Stimulated activated CD4-positive, alpha-beta T cell treated with anti-CD3 and anti-CD28 coated beads, Interleukin-1b, Interleukin-23, amount 100 ng/mL, for 24 hours (primary cell): Measurements from ENCODE around the gene PPM1L.

ENCODE experiments used
- DNase-seq, 4 experiments: peaks; one replicate each; pipeline ENCODE4 v3.0.0-alpha.2; 2020; ENCODE audit warnings: low read depth in 4 of 4, low spot score in 1 of 4

Gene PPM1L

DNA sequence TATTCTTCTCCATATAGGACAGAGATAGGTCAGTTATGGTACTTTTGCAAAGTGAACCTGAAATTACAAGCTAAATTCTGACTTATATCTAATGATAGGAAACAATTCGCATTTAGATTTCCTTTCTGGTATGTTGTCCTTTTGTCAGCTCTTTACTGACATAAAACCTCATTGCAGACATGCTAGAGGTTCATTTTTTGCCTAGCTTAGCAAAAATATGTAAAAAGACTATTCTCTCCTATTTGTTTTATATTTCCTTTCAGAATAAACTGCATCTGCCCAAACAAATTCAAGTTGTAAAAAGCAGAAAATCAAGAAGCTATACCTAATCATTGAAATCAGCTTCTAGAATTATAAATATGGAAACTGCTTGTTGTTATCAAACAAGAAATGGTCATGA, 168.7 kb downstream of the PPM1L start:
- no peak for DNase-seq

DNA sequence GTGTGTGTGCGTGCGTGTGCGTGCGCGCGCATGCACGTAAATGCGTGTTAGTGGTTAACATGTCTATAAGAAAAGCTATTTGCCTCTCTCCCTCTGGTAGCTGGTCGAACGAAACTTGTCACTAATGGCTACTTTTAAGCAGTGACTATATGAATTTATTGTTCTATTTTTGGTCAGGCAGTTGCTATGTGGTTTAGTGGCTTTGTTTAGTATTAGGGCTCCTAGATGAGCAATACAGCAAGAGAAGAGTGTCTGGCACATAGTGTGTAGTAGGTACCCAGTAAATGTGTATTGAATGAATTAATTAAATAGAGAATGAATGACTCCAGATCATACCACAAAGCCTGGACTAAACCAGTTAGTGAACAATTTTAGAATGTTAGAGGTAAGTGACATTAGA, 171.6 kb downstream of the PPM1L start:
- no peak for DNase-seq

DNA sequence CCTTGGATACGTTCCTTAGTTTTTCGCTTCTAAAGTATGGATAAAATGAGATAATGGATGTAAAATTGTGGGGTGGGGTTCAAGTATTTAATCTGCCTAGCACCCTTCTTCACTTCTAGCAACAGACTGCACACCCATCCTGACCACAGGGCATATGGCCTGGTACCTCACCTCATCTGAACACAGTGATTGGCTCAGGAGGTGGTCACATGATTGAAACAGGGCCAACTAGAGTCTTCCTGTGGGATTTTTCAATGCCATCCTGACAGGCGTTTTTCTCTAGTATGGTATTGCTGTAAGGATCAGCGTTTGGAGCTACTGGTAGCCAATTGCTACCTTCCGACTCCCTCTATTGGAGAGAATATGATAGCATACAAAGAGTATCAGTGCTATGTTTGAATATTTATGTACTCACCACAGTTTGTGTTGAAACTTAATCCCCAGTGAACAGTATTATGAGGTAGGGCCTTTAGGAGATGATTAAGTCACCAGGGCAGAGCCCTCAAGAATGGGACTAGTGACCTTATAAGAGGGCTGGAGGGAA, 172.2 kb downstream of the PPM1L start:
- no peak for DNase-seq

DNA sequence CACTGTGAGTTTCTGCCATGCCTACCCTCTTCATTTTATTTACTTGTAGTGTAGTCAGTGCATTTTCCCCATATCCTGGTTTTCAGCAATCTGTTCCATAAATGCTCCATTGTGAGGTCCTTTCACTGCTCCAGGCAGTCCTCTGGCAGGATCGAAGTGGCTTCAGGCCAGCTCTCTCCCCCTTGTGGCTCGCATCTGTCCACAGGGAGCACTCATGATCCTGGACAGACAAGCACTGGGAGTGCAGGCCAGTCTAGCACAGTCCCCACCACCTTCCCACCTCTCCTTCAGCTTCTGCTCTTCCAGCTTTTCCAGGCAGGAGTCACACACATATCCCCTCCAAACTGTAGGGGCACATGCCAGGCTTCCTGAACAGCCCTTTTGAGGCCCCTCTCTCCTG, 173.6 kb downstream of the PPM1L start:
- DNase-seq: no peak

DNA sequence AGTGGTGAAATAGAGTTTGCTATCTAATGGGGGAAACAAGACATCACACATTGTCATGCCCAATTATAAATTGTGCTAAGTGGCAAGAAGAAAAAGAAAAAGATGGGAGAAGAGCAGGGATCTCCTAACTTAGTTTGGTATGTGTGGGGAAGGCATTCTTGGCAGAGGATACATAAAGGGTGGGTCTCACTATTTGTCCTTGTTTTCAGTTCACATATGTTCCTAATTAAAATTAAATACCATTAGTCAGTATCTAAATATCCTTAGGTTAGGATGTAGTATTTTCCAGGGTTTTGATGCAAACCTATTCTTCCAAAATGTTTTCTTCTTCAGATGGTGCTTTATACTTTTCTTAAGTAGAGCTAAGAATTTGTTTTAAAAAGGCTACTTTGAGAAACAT, 175.4 kb downstream of the PPM1L start:
- no peak for DNase-seq

DNA sequence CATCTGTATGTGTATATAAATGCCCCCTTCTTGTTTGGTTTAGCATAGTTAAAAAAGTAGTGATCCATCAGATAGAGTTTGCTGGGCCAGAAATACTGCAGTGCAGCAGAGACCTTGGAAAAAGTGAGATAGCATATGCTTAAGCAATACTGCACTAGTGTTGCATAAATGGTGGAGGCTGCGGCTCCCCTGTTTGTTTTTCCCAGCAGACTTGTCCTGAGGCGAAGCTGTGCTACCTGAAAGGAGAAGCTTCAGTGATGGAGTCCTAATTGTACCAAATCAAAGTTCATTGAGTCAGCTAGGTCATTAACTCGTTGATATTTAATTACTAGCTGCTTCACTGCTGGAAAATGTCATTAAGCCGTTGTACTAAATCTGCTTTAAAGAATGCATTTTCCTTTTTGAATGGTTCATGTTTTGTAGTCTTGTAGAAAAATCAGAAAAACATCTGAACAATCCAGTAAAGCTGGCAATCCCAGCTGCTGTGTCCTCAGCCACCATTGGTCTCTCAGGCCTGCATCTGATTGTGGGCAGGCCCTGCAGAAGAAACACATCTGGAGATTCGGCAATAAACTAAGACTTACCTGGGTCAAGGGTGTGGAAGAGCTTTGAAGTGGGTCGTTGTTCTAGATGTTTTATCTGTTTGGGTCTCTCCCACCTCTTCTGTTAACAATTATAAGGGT, 179.5 kb downstream of the PPM1L start:
- no peak for DNase-seq

DNA sequence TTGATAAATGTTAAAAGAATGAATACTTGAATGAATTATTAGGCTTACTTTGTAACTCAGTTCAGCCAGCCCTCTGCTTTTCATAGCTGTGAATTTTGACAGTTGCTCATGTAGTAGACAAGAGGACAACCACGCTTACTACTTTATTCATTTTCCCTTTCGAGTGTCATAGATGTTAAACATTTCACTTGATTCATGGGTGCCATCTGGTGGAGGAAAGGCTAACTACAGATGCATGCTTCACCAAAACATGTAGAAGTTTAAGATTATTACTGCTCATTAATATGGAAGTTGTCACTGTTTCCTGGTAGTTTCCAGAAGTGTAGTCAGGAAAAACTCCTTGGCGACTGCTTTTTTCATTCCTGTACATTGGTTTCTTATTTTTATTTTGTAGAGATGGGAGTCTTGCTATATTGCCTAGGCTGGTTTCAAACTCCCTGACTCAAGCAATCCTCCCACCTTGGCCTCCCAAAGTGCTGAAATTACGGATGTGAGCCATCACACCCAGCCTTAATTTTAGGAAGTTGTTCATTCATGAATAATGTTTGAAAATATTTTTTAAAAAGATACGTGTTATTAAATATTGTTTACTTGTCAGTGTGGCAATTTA, 186.0 kb downstream of the PPM1L start:
- peak; percentile 44 to 59 (median 50) for DNase-seq

DNA sequence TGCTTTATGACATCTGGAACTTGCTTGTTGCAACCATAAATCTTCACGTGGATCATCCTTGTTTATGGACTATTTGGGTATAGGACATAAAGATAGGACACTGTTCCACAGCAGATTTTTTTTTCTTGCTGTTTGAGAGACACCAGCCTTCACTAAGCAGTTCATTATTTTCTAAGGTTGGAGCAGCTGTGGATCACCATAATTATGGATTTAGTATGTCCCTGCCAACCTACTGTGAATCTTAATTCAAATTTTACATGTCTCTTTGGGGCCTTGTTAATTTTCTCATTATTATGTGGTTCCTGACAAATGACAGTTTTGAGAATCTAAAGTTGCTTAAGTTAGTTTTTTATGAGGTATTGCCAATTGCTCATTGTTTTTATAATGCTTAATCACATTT, 188.0 kb downstream of the PPM1L start:
- no peak for DNase-seq

DNA sequence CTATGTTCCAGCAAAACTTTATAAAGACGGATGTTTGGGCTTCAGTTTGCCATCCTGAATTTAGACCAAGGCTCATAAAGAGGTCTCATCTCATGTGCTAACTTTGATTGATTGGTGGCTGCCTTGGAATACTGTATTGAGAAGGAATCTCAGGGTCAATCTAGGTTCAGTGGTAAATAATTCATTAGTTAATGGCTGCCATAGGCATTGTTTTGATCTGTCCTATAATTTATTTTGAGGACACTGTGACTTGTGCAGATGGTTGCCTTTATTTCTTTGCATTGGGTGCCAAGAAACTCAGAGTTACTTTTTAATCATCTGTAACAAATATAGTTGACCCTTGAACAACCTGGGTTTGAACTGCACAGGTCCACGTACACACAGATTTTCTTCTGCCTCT, 189.3 kb downstream of the PPM1L start:
- DNase-seq: no peak

DNA sequence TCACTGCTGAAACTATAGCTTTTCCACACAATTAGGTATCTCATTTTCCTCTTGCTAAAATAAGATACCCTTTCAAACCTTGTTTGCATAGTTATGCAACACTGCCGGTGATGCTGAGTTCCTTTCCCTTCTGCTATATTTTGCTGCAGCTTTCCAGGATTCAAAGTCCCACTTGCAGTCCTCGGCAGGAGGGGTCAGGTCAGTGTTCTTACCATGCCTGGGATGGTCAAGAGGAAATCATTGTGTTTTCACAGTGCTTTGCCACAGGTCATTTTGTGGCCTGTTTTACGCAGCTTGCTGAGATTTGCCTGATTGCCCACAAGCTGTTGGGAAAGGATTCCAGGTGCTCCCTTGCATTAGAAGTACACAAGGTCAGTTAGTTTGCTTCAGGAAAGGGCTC, 192.2 kb downstream of the PPM1L start:
- DNase-seq: no peak

DNA sequence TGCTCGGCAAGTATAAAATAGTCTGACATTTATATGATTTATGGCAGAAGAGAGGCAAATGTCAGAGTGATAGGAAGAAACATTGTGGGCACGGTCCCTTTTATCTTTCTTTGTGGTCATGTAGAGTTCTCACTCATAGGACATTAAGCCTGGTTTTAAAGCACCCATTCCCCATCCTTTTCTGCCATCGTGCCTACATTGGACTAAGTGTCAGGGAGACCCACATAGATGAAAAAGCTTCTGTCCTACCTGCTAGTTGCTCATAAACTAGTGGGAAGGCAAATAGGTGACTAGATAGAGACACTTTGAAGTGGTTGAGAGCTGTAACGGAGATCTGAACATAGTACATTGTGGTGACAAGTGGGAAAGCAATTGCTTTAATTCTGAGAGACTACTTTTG, 193.4 kb downstream of the PPM1L start:
- DNase-seq: no peak

DNA sequence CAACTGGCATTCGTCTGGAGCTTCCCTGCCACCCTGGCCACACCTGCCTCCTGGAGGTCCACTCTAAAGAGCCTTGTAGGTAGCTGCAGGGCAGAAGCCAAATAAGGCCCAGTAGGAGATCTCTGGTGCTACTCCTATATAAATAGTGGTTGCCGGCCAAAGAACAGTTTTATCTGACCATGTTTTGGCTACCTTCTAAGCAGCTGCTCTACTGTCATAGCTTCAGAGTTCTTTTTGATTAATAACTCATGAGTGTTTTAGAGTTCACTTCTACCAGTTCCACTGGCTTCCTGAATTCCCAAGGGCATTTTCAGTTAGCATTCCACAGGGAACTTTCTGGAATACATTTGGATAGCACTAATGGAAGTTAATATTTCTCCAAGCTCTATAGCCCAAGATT, 194.5 kb downstream of the PPM1L start:
- no peak for DNase-seq

DNA sequence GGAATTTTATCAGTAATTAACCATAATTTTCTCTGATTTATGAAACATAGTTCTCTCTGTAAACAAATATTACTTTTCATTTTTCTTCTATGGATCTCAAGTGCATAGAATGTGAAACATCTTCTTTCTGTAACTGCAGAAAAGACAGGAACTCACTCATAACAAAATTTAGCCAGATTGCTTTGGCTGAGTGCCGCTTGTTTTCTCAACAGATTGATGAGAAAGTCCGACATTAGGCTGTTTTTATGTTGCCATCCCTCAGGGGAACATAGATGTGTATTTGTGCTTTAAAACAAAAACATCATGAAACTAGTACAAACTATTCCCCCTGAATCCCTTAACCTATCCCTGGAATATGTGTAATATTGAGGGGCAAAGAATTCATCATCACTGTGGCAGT, 194.9 kb downstream of the PPM1L start:
- DNase-seq: no peak

DNA sequence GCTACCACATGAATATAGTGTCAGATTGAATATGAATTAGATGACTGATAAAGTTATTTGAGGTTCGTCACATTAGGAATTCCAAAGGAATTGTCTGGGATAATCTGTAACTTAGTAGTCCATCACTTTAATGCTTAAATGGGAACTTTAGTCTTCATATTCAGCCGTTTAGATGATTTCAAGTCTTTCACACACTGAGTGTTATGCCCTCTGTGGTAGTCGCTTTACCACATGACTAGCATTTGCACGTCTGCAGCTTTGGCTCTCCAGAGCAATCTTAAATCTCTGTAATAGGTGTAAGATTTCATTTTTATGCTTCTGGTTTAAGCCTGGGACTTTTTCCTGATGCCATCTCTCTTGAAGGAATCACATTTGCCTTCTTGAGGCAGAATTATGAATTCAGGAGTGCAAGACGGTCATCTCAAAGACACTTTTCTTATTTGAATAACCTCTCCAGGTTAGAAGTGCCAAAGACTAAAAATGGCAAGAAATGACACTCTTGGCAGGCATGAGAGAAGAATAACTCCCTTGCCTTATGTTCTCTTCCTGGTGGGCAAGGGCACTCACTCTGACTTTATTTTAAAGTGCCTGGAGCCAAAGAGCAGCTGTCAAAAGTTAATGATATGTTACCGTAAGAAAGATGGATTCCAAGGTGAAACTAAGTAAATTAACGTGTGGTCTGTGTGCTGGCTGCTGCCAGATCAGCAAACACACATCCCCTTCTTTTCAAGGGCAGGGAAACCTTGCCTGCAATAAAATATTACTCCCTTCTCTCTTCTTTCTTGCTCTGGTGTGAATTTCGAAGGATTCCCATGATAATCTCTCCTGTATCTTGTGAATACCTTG, 195.8 kb downstream of the PPM1L start:
- no peak for DNase-seq

DNA sequence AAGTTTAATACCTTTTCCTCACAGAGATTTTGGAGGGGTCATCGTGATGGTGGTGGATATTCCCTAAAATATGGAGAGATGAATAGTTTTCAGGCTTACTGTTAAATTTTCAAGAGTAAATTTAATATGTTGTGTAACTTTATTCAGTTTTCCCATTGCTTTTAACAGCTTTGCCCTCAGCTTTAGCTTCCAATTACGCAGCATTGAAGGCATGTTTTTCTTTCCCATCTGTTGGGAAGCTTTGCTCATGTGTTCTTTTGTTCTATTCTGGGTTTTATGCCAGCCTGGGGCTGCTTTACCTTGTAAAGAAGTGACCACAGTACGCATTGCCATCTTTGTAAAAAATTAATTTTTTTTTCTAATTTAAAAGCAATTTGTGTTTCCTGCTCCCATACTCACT, 197.7 kb downstream of the PPM1L start:
- DNase-seq: no peak

DNA sequence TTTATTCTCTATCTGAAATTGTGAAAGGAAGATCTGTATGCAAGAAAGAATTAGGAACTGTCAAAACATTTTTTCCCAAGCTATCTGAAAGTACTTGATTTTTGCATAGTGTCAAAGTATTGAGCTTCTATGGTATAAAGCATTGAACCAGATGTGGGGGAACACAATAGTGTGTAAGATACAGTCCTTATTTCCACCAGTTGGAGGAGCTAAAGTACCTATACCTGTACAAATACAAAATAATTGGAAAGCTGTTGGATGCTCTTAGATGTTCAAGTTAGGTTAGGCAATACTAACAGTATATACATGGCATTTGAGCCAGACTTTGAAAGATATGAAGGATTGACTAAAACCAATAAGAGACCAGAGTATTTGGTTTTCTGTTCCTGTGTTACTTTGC, 200.8 kb downstream of the PPM1L start:
- no peak for DNase-seq

DNA sequence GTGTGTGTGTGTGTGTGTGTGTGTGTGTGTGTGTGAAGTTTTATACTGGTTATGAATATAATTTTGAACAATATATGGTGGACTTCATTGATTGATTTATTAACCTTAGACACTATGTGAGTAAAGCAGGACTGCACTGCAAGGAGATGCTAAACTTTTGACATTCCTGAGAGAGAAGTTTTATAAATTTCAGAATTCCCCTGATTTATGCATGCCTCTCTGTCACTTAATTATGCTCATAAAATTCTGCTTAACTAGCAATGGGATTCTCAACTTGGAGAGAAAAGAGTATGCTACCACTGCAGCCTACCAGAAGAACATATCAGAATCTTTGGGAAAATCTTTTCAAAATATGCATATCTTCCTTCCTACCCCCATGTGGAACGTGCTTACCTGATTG, 204.5 kb downstream of the PPM1L start:
- no peak for DNase-seq

DNA sequence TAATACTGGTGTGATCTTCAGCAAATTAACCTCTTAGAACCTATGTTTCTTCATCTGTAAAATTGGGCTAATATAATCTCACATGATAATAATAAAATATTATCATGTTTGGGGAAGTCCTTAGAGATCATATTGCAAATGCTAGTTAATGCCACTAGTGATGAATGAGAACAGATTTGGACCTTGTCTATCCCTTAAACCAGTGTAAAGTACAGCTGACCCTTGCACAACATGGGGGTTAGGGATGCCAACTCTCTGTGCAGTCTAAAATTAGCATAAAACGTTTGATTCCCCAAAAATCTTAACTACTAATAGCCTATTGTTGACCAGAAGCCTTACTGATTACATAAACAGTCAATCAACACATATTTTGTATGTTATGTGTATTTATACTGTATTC, 207.9 kb downstream of the PPM1L start:
- DNase-seq: no peak

DNA sequence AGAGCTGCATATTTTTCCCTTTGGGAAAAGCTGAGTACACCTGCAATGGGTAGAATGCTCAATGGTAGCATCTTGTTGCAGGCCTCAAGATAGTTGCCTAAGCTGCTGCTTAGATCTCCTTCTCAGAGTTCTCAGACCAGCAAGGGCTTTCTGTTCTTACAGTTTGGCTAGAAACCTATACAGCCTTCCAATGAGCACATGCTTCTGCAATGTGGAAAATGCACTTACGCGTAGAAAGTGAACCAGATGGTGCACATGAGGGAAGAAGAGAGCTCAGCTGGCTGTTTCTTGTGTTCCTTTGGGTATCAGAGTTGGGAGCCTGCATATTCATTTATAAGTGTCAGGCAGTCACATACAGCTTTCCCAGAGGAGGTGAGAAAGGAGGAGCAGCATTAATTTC, 212.7 kb downstream of the PPM1L start:
- DNase-seq: no peak

DNA sequence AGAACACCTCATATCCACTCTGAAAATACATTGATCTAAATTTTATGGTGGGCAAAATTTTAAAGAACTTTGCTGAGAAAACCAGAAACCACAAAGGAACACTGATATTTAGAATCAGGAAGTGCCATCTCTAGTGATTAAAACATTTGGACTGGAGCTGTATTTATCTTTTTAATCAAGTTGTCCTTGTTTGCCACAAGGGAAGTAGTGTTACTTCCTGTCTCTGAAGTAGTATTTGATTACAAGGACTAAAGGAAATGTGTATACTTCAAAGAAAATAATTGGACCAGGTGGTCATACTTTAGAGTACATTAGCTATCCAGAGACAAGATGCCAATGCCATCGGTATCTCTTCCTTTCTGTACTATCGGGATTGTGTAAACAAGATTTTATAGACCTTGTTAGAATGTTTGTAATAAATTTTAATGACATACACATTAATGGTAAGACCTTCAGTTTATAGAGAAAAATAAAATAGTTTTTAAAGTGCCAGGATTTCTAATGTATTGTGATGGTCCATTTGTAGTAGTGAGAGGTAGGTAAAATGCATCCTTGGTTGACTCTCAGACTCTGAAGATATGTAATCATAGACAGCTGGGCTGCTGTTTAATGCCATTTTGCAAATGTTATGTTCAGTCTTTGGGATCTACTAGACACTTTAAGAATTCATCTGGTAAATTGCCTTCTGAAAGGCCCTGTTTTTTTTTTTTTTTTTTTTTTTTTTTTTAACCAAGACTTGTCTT, 217.2 kb downstream of the PPM1L start:
- no peak for DNase-seq

DNA sequence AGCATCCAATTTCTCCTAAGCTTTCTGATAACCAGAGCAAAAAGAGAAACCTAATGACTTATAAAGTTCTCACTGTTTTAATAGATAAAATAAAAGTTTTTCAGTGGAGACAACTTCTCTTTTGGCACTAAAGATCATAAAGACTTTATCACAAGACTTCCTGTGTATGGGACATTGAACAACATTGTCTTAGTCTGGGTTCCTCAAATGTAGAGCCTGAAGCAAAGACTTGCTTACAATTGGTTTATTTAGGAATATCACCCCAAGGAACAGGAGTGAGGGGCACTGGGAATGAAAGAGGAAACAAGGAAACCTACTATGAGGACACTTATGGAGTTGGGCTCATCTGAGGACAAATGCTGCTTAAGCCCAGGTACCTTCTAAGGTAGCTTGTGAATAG, 221.7 kb downstream of the PPM1L start:
- no peak for DNase-seq
